HEK293 (cell line): ENCODE measurements around the gene BEST2.

Experiments used
- CTCF ChIP-seq: fragments of 450-650 bp; formaldehyde crosslinking; IDR thresholded peaks from 2 replicates; pipeline ENCODE4 v1.5.1; 2016; ENCODE audit warnings: missing biosample characterization, missing genetic modification characterization
- OSR2 ChIP-seq: fragments of 450-650 bp; formaldehyde crosslinking; IDR thresholded peaks from 2 replicates; pipeline ENCODE4 v1.5.1; 2016; ENCODE audit warnings: missing biosample characterization, missing genetic modification characterization
- ZFHX2 ChIP-seq: fragments of 450-650 bp; formaldehyde crosslinking; conservative IDR thresholded peaks from 2 replicates; pipeline ENCODE4 v1.5.1; 2016; ENCODE audit warnings: missing biosample characterization, missing genetic modification characterization
- ZNF292 ChIP-seq: fragments of 450-650 bp; formaldehyde crosslinking; IDR thresholded peaks from 2 replicates; pipeline ENCODE4 v1.5.1; 2016; ENCODE audit warnings: low read depth, missing biosample characterization, missing genetic modification characterization, borderline replicate concordance
- ZNF335 ChIP-seq: fragments of 450-650 bp; formaldehyde crosslinking; conservative IDR thresholded peaks from 2 replicates; pipeline ENCODE4 v1.5.1; 2016; ENCODE audit warnings: missing biosample characterization, missing genetic modification characterization
- ZNF362 ChIP-seq: fragments of 450-650 bp; formaldehyde crosslinking; IDR thresholded peaks from 2 replicates; pipeline ENCODE4 v1.5.1; 2016; ENCODE audit warnings: missing biosample characterization, missing genetic modification characterization

- TF ChIP-seq CTCF (tag by site-specific recombination) (no peak), OSR2 (tag by site-specific recombination) (peak; percentile 62), ZFHX2 (tag by site-specific recombination) (peak; percentile 60), ZNF362 (tag by site-specific recombination) (no peak), ZNF292 (no peak), ZNF335 (tag by site-specific recombination) (peak; percentile 21; the same call in 1 of the 2 replicates)
Observed at GRCh38 chr19:12778017-12778904, 26.7 kb downstream of the BEST2 start.
